ENCODE data around the gene TXK.
"Not testable (repeated sequence)": the region's sequence is repeated elsewhere in the genome, so short reads cannot be mapped to it uniquely, and the experiment has no call there.

Gene TXK

DNA sequence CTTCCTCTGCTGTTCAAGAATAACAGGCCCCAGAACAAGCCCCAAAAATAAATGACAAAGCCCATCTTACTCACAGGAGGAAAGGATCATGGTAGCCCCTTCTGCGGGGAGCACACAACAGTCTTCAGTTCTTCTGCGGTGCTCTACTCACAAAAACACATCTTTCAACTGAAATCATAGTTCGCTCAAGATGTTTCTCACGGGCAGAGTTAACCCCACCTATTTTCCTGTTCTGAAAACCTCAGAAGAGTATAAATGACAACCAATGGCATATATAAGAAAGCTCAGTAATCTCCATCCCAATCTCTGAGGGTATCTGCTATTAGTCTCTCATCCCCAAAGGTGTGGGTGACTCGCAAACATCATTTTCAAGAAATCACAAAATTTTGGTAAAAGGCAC, at the start of gene TXK:
Gene TXK (minus strand): TSS at position 170 of the 400 bp plus-strand sequence. CDS start 80 bp downstream, at position 90.
- no peak for DNase-seq

- no peak for DNase-seq
Measured at GRCh38 chr4:48180234-48180633, 46.2 kb upstream of the TXK start.

GRCh38 chr4:48178931-48179330, 44.9 kb upstream of the TXK start:
- DNase-seq, result no peak

DNA sequence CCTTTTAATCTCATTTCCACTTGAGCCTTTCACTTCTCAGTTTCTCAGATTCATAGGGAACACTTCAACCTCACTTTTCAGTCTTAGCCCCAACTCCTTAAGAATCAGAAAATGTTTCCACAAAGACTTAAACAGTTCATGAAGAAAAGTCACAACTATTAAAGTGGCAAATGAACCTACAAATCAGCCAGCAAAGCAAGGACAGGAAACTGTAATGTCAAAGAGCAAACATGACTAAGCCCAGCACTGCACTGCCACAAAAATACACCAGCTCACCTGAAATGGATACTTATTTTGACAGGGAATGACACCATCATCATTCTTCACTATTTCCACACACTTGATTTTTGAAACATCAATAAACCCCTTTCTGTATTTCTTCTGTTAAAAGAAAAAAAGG, 41.8 kb upstream of the TXK start:
- no peak for DNase-seq

- no peak for DNase-seq
Measured at GRCh38 chr4:48175328-48175727, 41.3 kb upstream of the TXK start.

DNA sequence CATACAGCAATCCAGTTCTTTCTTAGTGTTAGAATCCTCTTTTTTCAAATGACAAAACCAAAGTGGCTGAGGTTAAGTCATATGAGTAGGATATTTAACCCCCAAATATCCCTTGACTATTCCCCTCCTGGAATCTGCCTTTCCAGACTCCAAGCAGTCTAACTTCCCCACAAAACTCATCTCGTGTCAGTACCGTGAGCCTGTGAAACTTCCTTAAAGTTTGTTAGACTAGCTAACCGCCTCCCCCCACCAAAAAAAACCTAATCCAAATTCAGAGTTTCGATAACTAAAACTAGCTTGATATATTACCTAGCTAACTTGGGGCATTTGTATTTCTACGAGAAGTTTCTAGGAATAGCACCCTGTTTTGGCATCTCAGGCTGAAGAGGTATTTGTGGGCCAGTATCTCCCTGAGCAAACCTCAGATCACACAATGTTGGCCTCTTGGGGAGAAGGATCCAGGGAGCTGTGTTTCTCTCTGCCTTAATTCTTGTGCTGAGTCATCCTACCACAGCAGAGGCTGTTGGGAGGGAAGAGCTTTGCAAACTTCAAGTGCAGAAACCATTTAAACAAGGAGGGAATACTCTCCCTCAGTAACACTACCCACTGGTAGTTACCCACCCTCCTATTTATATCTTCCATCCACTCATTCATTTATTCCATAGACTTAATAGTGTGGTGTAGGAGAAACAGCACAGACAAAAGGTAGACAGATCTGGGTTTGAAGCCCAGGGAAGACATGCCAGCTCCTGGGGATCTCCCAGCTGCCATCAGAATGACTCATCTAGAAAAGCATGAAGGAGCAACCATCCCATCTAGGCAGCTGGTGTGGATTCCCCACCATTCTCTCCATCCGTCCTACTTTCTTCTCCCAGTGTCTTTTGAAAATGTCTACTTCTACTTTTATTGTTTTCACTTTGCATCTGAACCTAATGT, 39.3 kb upstream of the TXK start:
- no peak for DNase-seq

GRCh38 chr4:48172651-48173050, 38.6 kb upstream of the TXK start:
- no peak for DNase-seq

DNA sequence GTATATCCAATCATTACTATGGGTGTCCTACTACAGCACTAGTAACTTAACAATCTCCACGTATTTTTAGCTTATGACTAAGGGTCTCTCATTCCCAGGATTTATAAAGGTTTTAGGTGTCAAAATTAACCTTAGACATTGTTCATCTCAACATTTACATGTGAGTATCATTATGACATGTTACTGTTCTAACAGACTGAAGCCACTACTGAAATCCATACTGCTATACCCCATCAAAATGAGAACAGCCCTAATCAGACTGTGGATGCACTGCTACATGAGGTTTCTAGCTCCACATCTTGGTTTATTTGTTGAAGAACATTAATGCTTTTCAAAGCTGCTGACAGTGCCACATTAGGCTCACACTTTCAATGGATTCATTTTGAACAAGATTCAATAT, 35.6 kb upstream of the TXK start:
- no peak for DNase-seq

- no peak for DNase-seq
Measured at GRCh38 chr4:48167538-48168263, 33.7 kb upstream of the TXK start.

DNA sequence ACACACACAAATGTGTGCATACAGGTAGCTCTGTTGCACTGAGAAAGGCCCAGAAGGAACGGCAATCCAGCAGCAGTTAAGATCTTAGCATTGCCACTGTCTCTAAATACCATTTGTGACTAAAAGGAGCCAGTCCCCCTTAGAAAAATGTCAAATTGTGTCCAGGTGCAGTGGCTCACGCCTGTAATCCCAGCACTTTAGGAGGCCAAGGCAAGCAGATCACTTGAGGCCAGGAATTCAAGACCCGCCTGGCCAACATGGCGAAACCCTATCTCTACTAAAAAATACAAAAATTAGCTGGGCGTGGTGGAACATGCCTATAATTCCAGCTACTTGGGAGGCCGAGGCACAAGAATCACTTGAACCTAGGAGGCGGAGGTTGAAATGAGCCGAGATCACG, 30.5 kb upstream of the TXK start:
- not testable (repeated sequence) for DNase-seq

DNA sequence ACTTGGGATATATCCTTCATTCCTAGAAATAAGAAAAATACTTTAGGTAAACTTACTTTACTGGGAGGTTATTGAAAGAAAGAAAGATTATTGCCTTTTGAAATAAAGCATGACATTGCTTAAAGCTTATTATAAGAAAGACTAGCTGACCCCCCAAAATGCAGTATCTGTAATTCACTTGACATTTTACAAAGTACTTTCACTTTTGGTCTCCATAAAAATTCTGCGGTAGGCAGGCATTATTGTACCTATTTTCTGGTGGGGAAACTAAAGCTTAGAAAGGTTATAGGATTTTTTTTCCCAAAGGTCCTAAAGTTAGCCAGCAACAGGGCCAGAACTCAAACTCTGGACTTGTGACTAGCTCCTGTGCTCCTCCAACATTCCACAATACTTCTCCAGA, 29.7 kb upstream of the TXK start:
- no peak for DNase-seq

GRCh38 chr4:48162162-48162561, 28.1 kb upstream of the TXK start:
- DNase-seq, result no peak

DNA sequence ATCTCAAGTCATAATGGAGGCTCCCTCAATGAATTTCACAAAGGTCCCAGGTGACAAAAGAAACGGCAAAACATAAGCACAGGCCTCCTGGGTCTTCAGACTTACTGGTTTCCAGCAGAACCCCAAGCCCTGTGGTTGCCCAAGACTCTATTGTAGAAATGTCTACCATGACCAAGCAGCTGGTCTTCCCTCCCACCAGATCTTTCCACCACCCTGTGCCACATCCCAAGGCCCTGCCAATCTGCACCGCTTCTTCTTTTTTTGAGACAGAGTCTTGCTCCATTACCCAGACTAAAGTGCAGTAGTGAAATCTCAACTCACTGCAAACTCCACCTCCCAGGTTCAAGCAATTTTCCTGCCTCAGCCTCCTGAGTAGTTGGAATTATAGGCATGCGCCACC, 23.2 kb upstream of the TXK start:
- no peak for DNase-seq

DNA sequence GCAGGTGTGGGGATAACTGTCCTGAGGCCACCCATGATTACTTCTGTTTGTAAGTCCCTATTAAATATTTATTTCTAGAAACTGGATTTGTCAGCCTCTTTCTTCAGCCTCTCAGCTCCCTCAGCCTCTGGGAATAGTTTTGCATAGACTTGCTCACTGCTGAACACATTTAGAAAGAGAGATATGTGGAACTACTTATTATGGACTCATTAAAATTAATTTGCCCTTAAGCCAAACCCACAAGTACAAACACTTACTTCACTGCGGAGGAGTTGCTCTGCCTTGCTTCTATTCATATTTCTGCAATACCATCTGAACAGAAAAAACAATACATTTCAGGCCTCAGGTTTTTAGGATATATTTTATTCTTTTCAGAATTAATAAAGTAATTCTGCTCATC, 22.4 kb upstream of the TXK start:
- DNase-seq, result no peak

DNA sequence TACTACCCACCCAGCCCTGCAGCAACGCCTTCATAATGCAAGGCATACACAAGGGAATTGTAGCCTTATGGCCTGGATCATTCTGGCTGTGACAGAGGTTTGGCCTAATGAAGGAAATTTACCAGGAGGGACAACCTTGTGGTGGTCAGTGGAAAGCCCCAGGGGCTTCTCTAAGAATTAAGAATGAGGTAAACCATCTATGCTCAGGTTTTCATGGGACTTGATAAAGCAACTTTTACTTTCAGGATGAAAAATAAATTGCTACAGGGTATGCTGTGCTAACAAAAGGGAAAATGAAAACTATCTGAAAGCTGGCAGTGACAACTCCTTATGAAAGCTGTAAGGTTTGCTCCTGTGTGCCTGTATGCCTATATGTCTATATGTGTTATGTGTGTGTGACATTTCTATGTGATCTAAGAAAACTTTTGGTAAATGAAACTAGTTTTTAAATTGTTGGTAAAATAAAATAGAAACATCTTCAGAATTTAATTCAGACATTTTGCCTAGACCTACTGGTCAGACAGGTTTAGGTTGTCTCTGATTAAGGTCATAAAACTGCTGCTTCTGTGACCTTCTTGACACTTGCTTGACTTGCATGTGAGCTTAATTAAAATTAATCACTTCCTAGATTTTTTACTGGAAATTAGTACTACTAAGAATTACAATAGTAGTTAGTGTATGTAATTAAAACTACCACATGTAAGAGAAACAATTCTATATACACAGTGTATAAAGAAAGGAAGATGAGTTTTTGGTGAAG, 19.9 kb upstream of the TXK start:
- no peak for DNase-seq

DNA sequence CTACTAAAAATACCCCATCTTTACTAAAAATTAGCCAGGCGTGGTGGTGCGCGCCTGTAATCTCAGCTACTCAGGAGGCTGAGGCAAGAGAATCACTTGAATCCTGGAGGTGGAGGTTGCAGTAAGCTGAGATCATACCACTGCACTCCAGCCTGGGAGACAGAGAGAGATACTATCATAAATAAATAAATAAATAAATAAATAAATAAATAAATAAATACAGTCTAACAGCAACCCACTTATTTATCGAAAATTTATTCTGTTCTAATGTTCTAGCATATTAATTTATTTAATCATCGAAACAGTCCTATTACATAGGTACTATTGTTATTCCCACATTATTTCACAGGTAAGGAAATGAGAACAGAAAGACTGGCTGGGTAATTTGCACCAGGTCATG, 18.2 kb upstream of the TXK start:
- DNase-seq, result no peak

- no peak for DNase-seq
Measured at GRCh38 chr4:48149827-48150370, 15.8 kb upstream of the TXK start.

- no peak for DNase-seq
Measured at GRCh38 chr4:48147621-48148020, 13.6 kb upstream of the TXK start.

GRCh38 chr4:48141048-48141447, 7.0 kb upstream of the TXK start:
- DNase-seq, result no peak

- DNase-seq, result no peak
Measured at GRCh38 chr4:48139691-48140090, 5.6 kb upstream of the TXK start.

GRCh38 chr4:48138936-48139335, 4.9 kb upstream of the TXK start:
- DNase-seq, result no peak

GRCh38 chr4:48138511-48138910, 4.5 kb upstream of the TXK start:
- no peak for DNase-seq

- DNase-seq, result no peak
Measured at GRCh38 chr4:48137846-48138245, 3.8 kb upstream of the TXK start.

Data from activated T-cell treated with anti-CD3 and anti-CD28 coated beads for 4 hours (primary cell).